Measurements from ENCODE around the gene CCNY.
"Not testable (repeated sequence)": the region's sequence is repeated elsewhere in the genome, so short reads cannot be mapped to it uniquely, and the experiment has no call there.

The CCNY gene

DNA sequence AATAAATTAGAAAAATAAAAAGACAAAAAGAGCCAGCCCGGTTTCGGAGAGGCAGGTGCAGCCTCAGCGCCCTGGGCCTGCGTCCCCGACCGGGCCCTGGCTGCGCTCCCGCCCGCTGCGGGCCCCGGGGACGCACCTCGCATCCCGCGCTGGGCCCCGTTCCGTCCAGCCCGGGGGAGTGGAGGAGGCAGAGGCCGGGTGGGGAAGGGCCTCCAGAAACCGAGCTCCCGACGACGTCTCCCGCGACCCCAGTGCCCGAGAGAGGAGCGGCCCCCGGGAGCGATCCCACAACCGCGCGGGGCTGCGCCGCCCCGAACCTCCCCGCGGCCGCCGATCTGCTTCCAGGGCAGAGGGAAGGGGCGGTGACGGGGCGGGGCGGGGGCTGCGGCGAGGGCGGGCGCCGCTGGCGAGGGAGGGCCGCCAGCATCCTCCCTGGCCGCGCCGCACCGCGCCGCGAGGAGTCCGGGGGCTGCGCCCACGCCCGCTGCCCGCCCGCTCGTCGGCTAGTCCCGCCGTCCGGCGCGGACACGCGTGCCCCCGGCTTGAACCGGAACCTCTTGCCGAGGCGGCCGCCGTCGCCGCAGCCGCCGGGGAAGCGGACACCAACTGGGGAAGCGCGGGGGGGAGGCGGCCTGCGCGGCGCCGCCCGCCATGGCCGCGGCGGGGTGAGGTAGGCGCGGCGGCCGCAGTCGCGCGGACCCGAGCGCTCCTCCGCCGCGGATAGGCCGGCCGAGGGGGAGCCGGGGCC lies at the start of gene CCNY:
Gene CCNY, plus strand, starts transcription at position 426 of the 748 bp plus-strand sequence. CDS start 545 bp downstream, outside the sequence.
- no peak for DNase-seq (ENCODE audit: low read depth, low spot score)

DNA sequence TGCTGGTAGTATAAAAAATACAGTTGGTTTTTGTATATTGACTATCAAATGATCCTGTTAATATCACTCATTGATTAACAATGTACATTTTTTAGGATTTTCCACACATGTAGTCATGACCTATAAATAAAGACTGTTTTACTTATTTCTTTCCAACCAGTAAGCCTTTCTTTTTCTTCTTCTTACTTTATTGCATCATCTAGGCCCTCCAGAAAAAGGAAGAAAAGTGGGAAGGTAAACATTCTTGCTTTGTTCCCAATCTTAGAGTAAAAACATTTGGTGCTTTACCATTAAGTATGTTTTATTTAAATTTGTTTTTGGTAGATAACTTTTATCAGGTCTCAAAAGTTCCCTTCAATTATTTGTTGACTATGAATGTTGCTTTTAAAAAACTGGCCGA lies 47.1 kb upstream of the CCNY start:
- DNase-seq (ENCODE audit: low read depth, low spot score): no peak

DNA sequence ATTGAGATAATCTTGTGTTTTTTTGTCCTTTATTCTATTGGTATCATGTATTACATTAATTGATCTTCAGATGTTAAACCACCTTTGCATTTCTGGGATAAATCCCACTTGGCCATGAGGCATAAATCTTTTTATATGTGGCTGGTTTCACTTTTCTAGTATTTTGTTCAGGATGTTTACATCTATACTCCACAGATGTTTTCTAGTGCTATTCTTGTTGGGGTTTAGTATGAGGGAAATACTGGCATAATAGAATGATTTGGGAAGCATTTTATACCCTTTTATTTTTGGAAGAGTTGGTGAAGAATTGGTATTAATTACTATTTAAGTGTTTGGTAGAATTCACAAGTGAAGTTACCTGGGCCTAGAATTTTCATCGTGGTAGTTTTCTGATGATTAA lies 41.8 kb upstream of the CCNY start:
- no peak for DNase-seq (ENCODE audit: low read depth, low spot score)

DNA sequence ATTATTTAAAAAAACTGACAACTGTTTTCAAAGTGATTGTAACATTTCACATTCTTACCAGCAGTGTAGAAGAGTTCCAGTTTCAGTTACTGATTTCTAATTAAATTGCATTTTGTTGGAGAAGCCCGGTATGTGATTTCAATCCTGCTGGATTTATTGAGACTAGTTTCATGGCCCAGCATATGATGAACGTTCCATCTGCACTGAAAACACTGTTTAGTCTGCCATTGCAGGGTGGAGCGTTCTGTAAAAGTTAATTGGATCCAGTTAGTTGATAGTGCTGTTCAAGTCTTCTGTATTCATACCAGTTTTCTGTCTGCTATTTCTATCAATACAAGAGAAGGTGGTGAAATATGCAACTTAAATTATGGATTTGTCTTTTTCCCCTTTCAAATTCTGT lies 37.3 kb upstream of the CCNY start:
- no peak for DNase-seq (ENCODE audit: low read depth, low spot score)

DNA sequence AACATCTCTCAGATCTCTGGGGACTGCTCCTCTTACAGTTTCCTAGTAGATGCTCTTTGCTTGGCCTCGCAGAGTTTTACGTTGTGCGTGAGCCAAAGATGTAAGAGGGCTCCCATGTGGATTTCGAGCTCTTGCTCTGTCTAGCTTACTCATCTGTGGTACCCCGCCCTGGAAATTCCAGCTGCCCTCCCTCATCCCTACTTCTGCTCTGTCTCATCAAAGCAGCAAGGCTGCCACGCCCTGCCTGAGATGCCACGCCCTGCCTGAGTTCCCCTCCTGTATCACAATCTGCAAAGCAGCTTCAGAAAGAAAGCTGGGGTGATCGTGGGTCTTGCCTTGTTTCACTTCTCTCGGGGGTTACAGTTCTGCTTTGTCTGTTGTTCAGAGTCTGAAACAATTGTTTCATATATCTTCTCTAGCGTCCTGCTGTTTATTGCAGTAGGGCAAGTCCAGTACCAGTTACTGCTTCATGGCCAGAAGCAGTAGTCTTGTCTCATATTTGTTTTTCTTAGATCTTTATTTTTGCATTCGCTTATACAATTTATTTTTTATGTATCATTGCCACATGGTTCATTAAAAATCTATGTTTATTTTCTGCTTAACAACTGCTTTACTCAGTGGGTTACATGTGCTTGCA lies 36.1 kb upstream of the CCNY start:
- no peak for DNase-seq (ENCODE audit: low read depth, low spot score)

DNA sequence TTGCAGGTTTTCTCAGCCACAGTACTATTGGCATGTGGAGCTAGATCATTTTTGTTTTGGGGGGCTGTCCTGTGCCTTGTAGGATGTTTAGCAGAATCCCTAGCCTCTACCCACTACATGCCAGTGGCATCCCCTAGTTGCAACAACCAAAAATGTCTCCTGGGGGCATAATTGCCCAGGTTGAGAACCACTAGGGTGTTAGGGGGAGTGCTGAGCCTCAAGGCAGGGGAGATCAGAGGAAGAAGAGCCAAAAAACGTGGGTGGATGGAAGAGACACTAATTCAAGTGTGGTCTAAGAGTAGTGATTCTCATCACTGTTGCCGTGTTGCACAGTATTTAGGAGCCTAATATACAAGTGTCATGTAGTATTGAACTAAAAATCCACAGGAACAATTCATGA lies 31.7 kb upstream of the CCNY start:
- DNase-seq (ENCODE audit: low read depth, low spot score): no peak

DNA sequence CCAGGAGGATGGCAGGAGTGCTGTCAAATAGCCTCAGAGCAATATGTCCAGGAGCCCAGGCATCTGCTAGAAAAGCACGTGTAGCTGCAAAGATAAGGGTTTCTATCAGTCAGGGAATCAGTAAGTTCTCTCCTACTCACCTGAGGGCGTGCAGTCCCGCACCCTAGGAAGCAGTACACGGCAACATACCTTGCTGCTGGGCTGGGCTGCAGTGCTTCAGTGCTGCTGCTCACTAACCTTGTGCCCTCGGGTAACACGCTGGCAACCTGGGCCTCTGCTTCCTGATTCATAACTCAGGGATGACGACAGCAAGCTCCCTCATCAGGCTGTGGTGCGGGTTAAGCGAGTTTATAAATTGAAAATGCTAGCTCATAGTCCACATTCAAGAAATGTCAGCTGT lies 29.5 kb upstream of the CCNY start:
- DNase-seq (ENCODE audit: low read depth, low spot score): no peak

DNA sequence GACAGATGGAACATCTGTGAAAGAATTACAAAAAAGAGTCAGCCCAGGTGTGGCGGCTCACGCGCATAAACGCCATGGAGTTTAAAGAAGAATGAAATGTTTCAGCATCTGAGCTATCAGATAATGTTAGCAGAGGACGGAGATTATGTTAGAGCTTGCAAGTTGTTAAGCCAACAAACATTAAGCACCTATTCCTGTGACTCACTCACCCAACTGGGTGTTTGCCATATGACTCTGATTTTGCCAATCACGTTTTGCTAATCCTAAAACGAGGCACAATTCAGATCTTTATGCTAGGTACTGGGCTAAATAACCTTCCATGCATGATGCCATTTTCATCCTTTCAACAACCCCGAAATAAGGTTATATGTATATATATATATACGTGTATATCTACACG lies 29.0 kb upstream of the CCNY start:
- no peak for DNase-seq (ENCODE audit: low read depth, low spot score)

DNA sequence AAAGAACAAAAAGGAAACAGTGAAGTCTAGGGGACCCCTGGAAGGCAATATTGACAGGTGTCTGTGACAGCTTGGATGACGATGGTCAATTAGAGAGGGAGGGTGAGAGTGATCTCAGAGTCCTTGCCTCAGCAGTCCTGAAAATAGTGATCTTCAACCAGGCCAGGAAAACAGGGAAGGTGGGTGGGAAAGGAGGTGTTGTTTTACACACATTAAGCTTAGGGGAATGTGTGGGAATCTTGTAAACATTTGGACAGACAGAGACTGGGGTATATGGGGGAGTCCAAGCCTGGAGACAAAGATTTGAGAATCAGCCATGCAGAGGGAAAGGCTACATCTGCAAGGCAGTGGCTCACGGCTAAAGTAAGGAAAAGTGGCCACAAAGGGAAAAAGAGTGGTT lies 27.5 kb upstream of the CCNY start:
- DNase-seq (ENCODE audit: low read depth, low spot score): no peak

DNA sequence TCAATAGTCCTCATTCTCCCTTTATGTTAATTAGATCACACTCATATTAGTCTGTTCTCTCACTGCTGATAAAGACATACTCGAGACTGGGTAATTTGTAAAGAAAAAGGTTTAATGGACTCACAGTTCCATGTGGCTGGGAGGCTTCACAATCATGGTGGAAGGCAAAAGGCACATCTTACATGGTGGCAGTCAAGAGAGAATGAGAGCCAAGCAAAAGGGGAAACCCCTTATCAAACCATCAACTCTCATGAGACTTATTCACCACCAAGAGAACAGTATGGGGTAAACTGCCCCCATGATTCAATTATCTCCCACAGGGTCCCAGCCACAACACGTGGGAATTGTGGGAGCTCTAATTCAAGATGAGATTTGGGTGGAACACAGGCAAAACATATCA lies 22.2 kb upstream of the CCNY start:
- not testable (repeated sequence) for DNase-seq (ENCODE audit: low read depth, low spot score)

DNA sequence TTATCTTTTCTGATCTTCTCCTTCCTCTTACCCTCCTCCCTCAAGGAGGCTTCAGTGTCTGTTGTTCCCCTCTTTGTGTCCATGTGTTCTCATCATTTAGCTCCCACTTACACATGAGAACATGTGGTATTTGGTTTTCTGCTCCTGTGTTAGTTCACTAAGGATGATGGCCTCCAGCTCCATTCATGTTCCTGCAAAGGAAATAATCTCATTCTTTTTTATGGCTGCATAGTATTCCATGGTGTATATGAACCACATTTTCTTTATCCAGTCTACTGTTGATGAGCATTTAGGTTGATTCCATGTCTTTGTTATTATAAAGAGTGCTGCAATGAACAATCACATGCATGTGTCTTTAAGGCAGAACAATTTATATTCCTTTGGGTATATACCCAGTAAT lies 21.1 kb upstream of the CCNY start:
- not testable (repeated sequence) for DNase-seq (ENCODE audit: low read depth, low spot score)

DNA sequence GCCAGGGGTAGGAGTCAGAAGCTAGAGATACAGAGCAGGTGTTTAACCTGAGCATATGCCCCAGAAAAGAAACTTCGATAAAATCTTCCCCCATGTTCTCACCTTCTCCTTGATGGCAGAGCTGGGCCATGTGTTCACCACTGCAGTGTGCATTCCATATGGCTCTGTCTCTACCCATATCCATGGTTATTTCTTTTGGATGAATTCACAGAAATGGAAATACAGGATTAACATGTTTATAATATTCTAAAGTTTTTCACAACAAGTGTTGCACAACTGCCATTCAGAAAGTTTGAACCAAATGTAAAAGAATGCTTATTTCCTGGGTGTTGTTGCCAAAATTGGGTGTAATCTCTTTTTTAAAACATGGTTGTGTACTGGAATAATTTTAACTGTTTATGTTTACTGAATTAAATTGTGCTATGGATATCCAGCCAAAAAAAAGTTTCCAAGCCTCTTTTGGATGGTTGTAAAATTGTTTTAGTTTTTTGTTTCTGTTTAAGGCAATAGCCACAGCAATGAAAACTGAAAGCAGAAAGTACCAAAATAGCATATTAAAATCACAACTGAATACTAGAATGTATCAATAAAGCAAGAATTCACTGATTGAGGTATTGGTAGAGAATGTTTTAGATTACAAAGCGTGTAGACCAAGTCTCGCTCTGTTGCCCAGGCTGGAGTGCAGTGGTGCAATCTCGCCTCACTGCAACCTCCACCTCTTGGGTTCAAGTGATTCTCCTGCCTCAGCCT lies 19.9 kb upstream of the CCNY start:
- no peak for DNase-seq (ENCODE audit: low read depth, low spot score)

DNA sequence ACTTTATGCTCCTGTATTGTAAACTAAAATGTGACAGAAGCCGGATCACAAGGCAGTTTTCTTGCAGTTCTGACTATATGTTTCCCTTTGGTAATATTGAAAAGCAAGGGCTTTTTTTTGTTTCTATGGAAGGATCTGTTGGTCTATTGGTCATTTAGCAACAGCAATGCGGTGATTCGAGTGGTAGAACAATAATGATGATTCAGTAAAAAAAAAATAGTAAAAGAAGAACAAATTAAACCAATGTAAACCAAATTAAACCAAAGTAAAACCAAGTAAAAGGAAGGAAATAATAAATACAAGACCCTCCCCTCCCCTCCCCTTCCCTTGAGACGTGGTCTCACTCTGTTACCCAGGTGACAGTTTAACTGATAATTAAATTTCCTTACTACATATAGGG lies 17.8 kb upstream of the CCNY start:
- DNase-seq (ENCODE audit: low read depth, low spot score): no peak

DNA sequence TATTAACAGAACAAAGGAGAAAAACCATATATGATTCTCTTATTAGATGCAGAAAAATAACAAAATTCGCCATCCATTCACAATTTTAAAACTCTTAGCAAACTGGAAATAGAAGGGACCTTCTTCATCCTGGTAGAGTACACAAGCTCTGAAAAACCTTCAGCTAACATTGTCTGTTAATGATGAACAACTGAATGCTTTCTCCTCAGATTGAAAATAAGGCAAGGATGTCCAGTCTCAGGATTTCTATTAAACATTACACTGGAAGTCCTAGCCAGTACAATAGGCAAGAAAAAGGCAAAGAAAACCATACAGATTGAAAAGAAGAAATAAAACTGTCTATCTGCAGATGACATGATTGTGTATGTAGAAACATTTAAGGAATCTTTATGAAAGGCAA lies 16.0 kb upstream of the CCNY start:
- no peak for DNase-seq (ENCODE audit: low read depth, low spot score)

DNA sequence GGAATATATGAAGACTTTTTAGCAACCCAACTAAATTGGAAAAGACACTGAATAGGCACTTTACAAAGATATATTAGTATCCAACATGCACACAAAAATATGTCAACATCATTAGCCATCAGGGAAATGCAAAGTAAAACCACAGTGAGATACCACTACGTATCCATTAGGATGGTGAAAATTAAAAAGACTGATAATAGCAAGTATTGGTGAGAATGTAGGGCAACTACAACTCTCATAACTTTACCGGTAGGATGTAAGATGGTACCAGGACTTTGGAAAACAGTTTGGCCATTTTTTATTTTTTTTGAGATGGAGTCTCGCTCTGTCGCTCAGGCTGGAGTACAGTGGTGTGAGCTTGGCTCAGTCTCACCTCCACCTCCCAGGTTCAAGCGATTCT lies 13.7 kb upstream of the CCNY start:
- no peak for DNase-seq (ENCODE audit: low read depth, low spot score)

DNA sequence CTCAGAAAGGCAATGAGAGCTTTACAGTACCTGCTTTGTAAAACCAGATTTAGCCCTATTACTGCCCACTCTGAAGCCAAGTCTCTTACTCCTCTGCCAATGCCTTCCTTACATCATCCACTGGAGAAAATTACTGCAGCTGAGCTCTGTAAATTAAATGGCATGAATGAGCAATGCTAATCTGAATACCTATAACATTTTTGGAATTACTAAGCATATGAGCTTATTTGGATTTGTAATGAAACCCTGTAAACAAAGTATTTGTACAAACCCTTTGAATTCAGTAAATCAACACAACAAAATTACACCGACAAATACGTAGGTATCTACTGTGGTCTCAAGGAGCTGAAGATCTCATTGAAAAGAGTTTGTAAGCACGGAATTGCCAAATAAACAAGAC lies 12.1 kb upstream of the CCNY start:
- no peak for DNase-seq (ENCODE audit: low read depth, low spot score)

DNA sequence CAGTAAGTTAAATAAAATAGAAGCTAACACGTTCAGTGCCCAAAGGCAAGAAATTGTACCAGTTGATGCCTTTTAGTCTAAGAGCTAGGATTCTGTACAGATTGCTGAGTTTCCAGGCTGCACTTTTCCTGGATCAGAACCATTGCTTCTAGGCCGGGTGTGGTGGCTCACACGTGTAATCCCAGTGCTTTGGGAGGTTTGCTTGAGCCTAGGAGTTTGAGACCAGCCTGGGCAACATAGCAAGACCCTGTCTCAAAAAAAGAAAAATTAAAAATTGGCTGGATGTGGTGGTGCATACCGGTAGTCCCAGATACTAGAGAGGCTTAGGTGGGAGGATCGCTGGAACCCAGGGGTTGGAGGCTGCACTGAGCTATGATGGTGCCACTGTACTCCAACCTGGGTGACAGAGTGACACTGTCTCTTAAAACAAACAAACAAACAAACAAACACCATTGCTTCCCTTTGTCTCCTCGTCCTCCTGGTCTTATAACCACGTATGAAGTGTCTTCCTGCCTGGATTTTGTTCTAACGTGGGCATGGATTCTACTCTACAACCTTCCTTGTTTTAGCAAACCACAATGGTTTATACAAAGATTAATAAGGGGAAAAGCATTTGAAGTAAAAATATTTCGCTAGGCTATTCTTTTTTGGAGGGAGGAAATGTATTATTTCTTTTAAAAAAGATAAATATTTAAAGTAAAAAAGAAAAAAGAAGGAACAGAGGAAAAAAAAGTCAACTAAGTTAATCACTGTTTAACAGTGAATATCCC lies 9.7 kb upstream of the CCNY start:
- no peak for DNase-seq (ENCODE audit: low read depth, low spot score)

DNA sequence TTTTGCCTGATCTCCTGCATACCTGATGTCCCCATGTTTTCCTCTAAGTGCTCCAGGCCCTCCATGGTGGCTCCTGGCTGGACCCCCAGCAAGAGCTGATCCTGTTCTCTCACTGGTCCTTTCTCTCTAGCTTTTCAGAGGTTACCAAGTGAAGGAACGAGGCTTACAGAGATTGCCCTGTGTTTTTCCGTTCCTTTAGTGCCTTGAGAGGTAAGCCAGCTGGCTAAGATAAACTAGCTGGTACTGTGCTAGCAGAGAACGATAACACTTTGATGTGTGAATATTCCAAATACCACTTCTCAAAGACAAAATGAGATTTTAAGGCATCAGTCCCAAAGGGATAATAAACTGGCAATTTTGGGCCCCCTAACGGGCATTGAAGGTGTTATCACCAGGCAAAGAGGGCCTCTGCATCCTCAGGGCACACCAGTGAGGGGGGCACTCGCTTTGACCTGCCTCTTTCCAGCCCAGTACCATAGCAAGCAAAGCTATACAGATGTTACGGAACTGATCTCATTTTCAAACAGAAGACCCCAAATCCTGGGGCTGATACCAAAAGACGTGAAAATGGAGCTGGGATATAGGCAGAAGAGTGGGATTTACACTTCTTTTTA lies 8.4 kb upstream of the CCNY start:
- DNase-seq (ENCODE audit: low read depth, low spot score): no peak

DNA sequence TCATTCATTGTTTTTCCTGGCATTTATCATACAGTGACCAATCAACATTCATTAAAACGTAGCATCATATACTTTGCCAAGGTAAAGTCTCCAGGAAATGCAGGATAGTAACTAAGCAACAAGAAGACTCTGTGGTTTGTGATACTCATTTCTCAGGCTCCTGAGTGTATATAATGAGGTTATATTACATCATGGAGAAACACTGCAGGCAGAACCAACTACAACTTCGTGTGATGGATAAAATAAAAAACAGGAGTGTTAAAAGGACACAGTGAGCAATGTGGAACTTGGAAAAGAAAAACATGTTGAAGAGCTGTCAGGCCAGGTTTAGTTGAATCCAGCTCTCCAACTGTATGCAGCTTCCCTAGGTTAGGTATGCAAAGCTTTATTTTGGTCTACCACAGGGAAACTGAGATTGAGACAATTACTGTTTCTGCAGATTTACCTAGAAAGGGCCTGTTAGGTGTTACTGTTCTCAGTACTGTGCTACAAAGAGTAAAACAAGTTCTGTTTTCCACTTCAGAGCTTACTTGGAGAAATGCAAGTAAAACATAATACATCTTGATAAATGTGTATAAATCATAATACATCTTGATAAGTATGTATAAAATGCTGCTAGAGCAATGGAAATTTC lies 7.8 kb upstream of the CCNY start:
- DNase-seq (ENCODE audit: low read depth, low spot score): no peak

DNA sequence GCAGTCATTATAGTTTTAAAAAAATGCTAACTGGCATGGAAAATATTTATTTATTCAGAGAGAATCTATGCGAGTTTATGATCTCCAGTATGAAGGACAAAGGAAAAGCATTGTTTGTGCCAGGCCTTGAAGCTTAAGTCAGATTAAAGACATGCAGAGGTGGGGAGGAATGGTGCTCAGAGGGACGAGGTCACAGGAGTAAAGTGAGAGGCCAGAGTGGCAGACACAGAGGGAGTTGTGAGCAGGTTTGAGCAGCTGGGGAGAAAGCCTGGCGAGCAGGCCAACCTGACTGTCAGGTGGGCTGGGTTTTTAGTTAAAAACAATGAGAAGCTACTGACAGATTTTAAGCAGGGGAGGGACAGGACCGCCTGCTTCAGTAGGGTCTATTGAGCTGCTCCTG lies 6.8 kb upstream of the CCNY start:
- no peak for DNase-seq (ENCODE audit: low read depth, low spot score)
